KMS-11 (cell line): Measurements from ENCODE around the gene HOXD1.

Source experiments
- H2AFZ ChIP-seq: fragments of 200-600 bp; sonication (generic); 2 replicates; pipeline ENCODE4 v1.6.1; 2016; ENCODE audit warnings: antibody characterized with exemption, mixed run types, low read depth
- H3K27ac ChIP-seq: fragments of 200-600 bp; sonication (generic); 2 replicates; pipeline ENCODE4 v1.6.1; 2016; ENCODE audit warnings: mild to moderate bottlenecking, mixed run types
- H3K27me3 ChIP-seq: fragments of 200-600 bp; sonication (generic); 2 replicates; pipeline ENCODE4 v1.6.1; 2017; ENCODE audit warnings: mild to moderate bottlenecking, low read depth, mixed run types, moderate library complexity; ENCODE audit not compliant: insufficient read depth
- H3K36me3 ChIP-seq: fragments of 200-600 bp; sonication (generic); 2 replicates; pipeline ENCODE4 v1.6.1; 2017; ENCODE audit warnings: mild to moderate bottlenecking, mixed run types; ENCODE audit not compliant: insufficient read depth
- H3K4me1 ChIP-seq: fragments of 200-600 bp; sonication (generic); 2 replicates; pipeline ENCODE4 v1.6.1; 2016; ENCODE audit warnings: mild to moderate bottlenecking, low read depth, mixed run types; ENCODE audit not compliant: poor library complexity, severe bottlenecking
- H3K4me2 ChIP-seq: fragments of 200-600 bp; sonication (generic); 2 replicates; pipeline ENCODE4 v1.7.0; 2016; ENCODE audit warnings: mild to moderate bottlenecking, mixed run types
- H3K4me3 ChIP-seq: fragments of 200-600 bp; sonication (generic); IDR thresholded peaks from 2 replicates; pipeline ENCODE4 v1.6.1; 2017; ENCODE audit warnings: low read depth, low read length, mixed read lengths; ENCODE audit not compliant: insufficient read depth
- H3K79me2 ChIP-seq: fragments of 200-600 bp; sonication (generic); 2 replicates; pipeline ENCODE4 v1.6.1; 2016; ENCODE audit warnings: low read depth, mixed run types; ENCODE audit not compliant: insufficient read depth
- H3K9ac ChIP-seq: fragments of 200-600 bp; sonication (generic); 2 replicates; pipeline ENCODE4 v1.6.1; 2016; ENCODE audit warnings: mild to moderate bottlenecking, mixed run types
- H4K20me1 ChIP-seq: fragments of 200-600 bp; sonication (generic); 2 replicates; pipeline ENCODE4 v1.6.1; 2016; ENCODE audit warnings: mild to moderate bottlenecking, mixed run types; ENCODE audit not compliant: insufficient read depth
- TF ChIP-seq, protein P1 (sequence below): fragments of 200-600 bp; sonication (generic); conservative IDR thresholded peaks from 2 replicates; pipeline ENCODE4 v1.6.1; 2017; ENCODE audit warnings: low read depth, mild to moderate bottlenecking, antibody characterized with exemption, low read length, moderate library complexity, mixed read lengths

The HOXD1 gene

GRCh38 chr2:176156807-176157498 is 31.5 kb upstream of the HOXD1 start, which contains the start of gene HOXD3:
Gene HOXD3, plus strand, starts transcription at chr2:176157307. Its CDS starts 11,808 bp downstream, at chr2:176169115.
- H3K36me3 ChIP-seq, result no peaks in the 10 kb centered on the region
- H3K4me3 ChIP-seq, result no peak within 1 kb of the TSS
- no peaks in the 10 kb centered on the region for H3K79me2 ChIP-seq
- H3K9ac ChIP-seq, result no peak within 1 kb of the TSS
- H3K4me1 ChIP-seq, result no peaks in the 10 kb centered on the region
- no peak within 1 kb of the TSS for H2AFZ ChIP-seq
- no peaks in the 10 kb centered on the region for H3K27me3 ChIP-seq
- H4K20me1 ChIP-seq, result no peaks in the 10 kb centered on the region
- TF ChIP-seq, protein P1, sequence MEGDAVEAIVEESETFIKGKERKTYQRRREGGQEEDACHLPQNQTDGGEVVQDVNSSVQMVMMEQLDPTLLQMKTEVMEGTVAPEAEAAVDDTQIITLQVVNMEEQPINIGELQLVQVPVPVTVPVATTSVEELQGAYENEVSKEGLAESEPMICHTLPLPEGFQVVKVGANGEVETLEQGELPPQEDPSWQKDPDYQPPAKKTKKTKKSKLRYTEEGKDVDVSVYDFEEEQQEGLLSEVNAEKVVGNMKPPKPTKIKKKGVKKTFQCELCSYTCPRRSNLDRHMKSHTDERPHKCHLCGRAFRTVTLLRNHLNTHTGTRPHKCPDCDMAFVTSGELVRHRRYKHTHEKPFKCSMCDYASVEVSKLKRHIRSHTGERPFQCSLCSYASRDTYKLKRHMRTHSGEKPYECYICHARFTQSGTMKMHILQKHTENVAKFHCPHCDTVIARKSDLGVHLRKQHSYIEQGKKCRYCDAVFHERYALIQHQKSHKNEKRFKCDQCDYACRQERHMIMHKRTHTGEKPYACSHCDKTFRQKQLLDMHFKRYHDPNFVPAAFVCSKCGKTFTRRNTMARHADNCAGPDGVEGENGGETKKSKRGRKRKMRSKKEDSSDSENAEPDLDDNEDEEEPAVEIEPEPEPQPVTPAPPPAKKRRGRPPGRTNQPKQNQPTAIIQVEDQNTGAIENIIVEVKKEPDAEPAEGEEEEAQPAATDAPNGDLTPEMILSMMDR, result no peak
- no peak within 1 kb of the TSS for H3K27ac ChIP-seq
- H3K4me2 ChIP-seq, result no peak within 1 kb of the TSS

- Histone ChIP-seq H2AFZ (no peak overlapping the region), H3K36me3 (no peaks in the 10 kb centered on the region), H3K27me3 (no peaks in the 10 kb centered on the region), H3K27ac (no peak overlapping the region), H4K20me1 (no peaks in the 10 kb centered on the region), H3K79me2 (no peaks in the 10 kb centered on the region), H3K4me1 (no peaks in the 10 kb centered on the region), H3K4me3 (no peak overlapping the region), H3K4me2 (no peak overlapping the region), H3K9ac (no peak overlapping the region)
- TF ChIP-seq, protein P1, result no peak
Measured at GRCh38 chr2:176157499-176158185, 30.8 kb upstream of the HOXD1 start.

DNA sequence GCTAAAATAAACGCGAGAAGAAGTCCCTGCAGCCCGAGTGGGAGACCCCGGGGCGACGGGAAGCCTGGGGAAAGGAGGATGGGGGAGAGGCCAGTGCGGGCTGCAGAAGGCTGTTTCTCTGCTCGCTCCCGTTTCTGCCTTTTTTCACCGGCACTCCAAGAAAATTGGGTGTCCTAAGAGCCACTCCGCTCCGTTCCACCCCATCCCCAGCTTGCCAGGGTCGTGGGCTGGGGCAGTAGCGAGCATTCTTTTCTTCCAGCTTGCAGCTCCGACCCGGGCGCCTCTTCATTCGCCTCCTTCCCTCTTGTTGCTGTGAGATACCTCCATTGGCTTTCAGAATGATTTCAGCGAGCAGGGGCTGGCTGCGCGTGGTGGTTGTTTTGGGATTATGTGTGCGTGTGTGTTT is 30.3 kb upstream of the HOXD1 start:
- H3K4me2 ChIP-seq, result no peak overlapping the region
- no peak overlapping the region for H3K27ac ChIP-seq
- no peaks in the 10 kb centered on the region for H4K20me1 ChIP-seq
- no peak overlapping the region for H3K4me3 ChIP-seq
- no peaks in the 10 kb centered on the region for H3K27me3 ChIP-seq
- no peaks in the 10 kb centered on the region for H3K36me3 ChIP-seq
- TF ChIP-seq, protein P1, result no peak
- H3K9ac ChIP-seq, result no peak overlapping the region
- no peaks in the 10 kb centered on the region for H3K79me2 ChIP-seq
- no peak overlapping the region for H2AFZ ChIP-seq
- H3K4me1 ChIP-seq, result no peaks in the 10 kb centered on the region

GRCh38 chr2:176158855-176159662 is 29.4 kb upstream of the HOXD1 start:
- Histone ChIP-seq H3K79me2 (no peaks in the 10 kb centered on the region), H3K27ac (no peak overlapping the region), H3K4me2 (no peak overlapping the region), H2AFZ (no peak overlapping the region), H3K9ac (no peak overlapping the region), H3K36me3 (no peaks in the 10 kb centered on the region), H3K4me3 (no peak overlapping the region), H3K4me1 (no peaks in the 10 kb centered on the region), H4K20me1 (no peaks in the 10 kb centered on the region), H3K27me3 (no peaks in the 10 kb centered on the region)
- TF ChIP-seq, protein P1, result no peak
